ENCODE results near the gene CIART.
"Not testable (repeated sequence)": the region's sequence is repeated elsewhere in the genome, so short reads cannot be mapped to it uniquely, and the experiment has no call there.

CIART gene

GRCh38 chr1:150281758-150282557, at the start of gene CIART:
Gene CIART, plus strand, starts transcription at chr1:150282554. Its CDS starts 714 bp downstream, at chr1:150283268.
- TF ChIP-seq CTCF (conservative IDR thresholded peaks at IDR 0.05; ENCODE audit: low read depth) = no peak
- CTCF ChIA-PET = interaction anchor here (0.6 to 3.8 kb wide), 7 partner anchors 10 to 684 kb away, joined by 3 to 21 read pairs (median 4); partner anchors contain the start of genes APH1A, C1orf54 and CA14
- POLR2A ChIA-PET (ENCODE audit: low non-redundant PET) = interaction anchor here (0.6 to 1.0 kb wide), 2 partner anchors 9 to 12 kb away, joined by 3 to 7 read pairs; no protein-coding TSS in a partner anchor
- peak within 1 kb of the TSS; percentile 97 for H3K27ac ChIP-seq
- DNase-seq (ENCODE audit: low spot score) = peak; percentile 98

GRCh38 chr1:150232921-150233320, 49.4 kb upstream of the CIART start:
- CTCF ChIA-PET = interaction anchor here (0.7 to 1.8 kb wide), 3 partner anchors 8 to 23 kb away, joined by 5 to 6 read pairs (median 6); no protein-coding TSS in a partner anchor
- DNase-seq (ENCODE audit: low spot score); POLR2A ChIA-PET (ENCODE audit: low non-redundant PET): not testable (repeated sequence)
- peak overlapping the region; percentile 32; the same call in 1 of the 2 replicates for H3K27ac ChIP-seq

- TF ChIP-seq CTCF (conservative IDR thresholded peaks at IDR 0.05; ENCODE audit: low read depth) = no peak
- peak overlapping the region; percentile 96 for H3K27ac ChIP-seq
- DNase-seq (ENCODE audit: low spot score) = no peak
- CTCF ChIA-PET = interaction anchor here (0.7 to 1.8 kb wide), 3 partner anchors 9 to 22 kb away, joined by 5 to 6 read pairs (median 6); no protein-coding TSS in a partner anchor
- POLR2A ChIA-PET (ENCODE audit: low non-redundant PET) = no interaction called here
Measured at GRCh38 chr1:150233359-150234308, 48.7 kb upstream of the CIART start.

- H3K27ac ChIP-seq = peak overlapping the region; percentile 96
- no peak for TF ChIP-seq CTCF (conservative IDR thresholded peaks at IDR 0.05; ENCODE audit: low read depth)
- ChIA-PET CTCF (interaction anchor here (1.8 kb wide), 1 partner anchor 9 kb away, joined by 6 read pairs; no protein-coding TSS in a partner anchor), POLR2A (ENCODE audit: low non-redundant PET) (no interaction called here)
- no peak for DNase-seq (ENCODE audit: low spot score)
Measured at GRCh38 chr1:150234309-150234565, 48.1 kb upstream of the CIART start.

- DNase-seq (ENCODE audit: low spot score) = peak; percentile 79
- ChIA-PET POLR2A (ENCODE audit: low non-redundant PET) (no interaction called here), CTCF (interaction anchor here (1.8 kb wide), 1 partner anchor 10 kb away, joined by 6 read pairs; no protein-coding TSS in a partner anchor)
- no peak for TF ChIP-seq CTCF (conservative IDR thresholded peaks at IDR 0.05; ENCODE audit: low read depth)
- peak overlapping the region; percentile 96 for H3K27ac ChIP-seq
Measured at GRCh38 chr1:150234566-150235293, 47.6 kb upstream of the CIART start.

GRCh38 chr1:150235294-150235851, 47.0 kb upstream of the CIART start:
- ChIA-PET CTCF (no interaction called here), POLR2A (ENCODE audit: low non-redundant PET) (no interaction called here)
- DNase-seq (ENCODE audit: low spot score) = peak; percentile 66
- no peak for TF ChIP-seq CTCF (conservative IDR thresholded peaks at IDR 0.05; ENCODE audit: low read depth)
- peak overlapping the region; percentile 96 for H3K27ac ChIP-seq

Measured in RWPE1 (cell line).